ENCODE measurements around the gene TGFBR3L.
A peak's percentile ranks its signal among the peaks of the same experiment; 100 is the strongest.
"Not testable (repeated sequence)": the region's sequence is repeated elsewhere in the genome, so short reads cannot be mapped to it uniquely, and the experiment has no call there.

TGFBR3L gene

DNA sequence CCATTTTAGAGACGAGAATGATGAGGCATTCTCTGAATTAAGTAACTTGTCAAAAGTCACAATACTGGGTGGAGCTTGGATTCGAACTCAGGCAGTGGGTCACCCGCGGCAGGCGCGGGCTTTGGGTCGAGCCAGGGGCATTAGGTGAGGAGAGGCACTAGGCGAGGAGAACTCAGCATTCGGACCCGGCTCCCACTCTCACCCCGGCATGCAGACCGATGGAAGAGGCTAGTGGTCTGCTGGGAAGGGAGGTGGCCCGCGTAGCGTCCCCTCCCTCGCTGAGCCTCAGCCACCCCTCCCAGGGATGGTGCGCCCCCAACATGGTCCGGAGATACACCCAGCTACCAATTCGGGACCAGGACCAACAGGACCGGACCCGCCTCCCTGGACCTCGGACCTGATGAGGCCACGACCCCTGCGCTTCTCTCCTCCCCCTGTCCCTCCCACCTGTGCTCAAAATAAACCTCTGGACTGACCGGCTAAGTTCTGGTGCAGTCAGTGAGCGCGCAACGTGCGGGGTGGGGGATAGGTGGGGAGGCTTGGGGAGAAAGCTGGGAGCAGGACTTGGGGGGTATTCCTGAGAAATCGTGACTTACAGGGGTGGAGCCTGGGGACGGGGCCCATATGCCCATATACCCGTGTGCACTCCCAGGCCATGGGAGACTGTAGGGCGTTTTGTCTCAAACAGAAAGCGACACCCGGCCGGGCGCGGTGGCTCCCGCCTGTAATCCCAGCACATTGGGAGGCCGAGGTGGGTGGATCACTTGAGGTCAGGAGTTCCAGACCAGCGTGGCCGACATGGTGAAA lies 4.2 kb downstream of the TGFBR3L start:
- no peak for DNase-seq

DNA sequence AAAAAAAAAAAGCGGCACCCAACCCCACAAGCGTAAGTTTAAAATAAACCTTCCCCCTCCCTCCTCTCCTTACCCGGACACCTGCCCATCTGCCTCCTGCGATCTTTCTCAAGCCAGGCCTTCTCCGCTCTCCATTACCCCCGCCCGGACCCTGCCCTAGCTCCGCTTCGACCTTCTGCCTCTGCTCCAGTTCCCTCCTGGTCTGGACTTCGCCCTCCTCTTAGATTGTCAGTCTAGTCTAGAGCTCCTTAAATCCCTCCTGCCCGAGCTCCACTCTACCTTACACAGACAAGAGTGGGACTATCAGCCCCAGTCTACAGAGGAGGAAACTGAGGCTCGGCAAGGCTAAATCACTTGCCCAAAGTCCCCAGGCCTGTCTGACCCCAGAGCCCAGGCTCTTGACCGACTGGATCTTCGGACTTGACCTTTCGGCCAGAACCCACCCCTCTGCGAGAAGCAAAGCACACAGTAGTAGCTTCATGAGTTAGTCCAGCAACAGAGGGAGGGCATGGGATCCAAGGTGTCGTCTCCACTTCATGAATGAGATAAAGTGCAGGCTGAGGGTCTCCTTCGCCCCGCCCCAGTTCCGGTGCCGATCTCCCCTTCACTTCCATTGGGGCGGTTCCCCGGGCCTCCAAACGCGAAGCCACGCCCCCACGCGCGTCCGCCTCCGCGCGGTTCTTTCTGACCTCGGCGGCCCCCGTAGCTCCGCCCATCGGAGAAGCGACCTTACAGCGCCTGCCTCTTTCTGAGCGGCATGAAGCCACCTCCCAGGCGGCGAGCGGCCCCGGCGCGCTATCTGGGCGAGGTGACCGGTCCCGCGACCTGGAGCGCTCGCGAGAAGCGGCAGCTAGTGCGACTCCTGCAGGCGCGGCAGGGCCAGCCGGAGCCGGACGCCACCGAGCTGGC lies 5.2 kb downstream of the TGFBR3L start, which contains the start of gene SNAPC2:
Gene SNAPC2, plus strand, starts transcription at position 729 of the 909 bp plus-strand sequence. Its CDS starts 29 bp downstream, at position 758.
- DNase-seq, result peak; percentile 78

DNA sequence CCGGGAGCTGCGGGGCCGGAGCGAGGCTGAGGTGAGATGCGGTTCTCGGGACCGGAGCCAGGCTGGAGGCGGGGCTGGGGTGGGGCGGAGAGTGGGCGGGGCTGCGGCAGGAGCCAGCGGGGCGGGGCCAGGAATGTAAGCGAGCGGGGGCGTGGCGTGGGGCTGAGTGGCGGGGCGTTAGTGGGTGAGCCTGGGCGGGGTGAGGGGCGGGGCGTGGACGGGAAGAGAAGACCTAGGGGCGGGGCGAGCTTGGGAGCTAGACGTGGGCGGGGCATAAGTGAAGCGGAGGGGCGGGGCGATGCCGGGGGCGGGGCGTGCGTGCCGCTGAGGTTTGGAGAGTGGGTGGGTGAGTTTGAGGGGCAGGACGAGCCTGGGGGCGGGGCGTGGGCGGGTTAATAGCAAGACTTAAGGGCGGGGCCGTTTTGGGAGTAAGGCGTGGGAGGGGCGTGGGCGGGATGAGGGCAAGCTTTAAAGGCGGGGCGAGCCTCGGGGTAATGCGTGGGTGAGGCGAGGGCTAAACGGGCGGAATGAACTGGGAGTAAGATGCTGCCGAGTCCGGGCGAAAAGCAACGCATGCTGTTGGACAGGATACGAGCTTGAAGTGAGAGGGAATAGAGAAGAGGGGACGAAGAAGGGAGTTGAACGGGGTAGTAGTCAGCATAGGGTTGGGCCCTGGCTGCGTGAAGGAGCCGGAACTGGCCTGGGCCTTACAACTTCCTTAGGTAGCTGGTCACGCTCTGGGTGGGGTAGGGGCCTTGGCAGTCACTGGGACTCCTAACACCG lies 6.1 kb downstream of the TGFBR3L start:
- peak; percentile 80 for DNase-seq

DNA sequence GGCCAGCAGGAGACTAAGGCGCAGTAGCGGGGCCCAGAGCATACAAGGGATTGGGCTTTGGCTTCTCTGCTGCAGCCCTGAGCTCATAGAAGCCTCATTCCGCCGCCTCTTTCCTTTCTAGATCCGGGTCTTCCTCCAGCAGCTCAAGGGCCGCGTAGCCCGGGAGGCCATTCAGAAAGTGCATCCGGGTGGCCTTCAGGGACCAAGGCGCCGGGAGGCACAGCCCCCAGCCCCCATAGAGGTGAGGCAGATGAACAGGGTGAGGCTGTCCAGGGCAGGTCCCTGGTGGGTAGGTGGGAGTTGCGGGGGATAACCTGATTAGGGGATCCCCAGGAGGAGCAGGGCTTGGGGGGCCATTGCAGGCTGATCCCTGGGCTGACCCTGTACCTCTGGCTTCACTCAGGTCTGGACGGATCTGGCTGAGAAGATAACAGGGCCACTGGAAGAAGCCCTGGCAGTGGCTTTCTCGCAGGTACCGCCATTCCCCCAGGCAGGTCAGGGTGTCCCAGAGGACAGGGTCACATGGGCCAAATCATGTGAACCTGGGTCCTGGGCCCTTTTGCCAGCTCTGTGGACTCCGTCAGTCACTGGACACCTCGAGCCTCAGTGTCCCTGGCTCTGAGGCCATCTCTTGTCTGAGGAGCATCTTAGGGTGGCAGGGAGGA lies 6.8 kb downstream of the TGFBR3L start:
- DNase-seq, result no peak

DNA sequence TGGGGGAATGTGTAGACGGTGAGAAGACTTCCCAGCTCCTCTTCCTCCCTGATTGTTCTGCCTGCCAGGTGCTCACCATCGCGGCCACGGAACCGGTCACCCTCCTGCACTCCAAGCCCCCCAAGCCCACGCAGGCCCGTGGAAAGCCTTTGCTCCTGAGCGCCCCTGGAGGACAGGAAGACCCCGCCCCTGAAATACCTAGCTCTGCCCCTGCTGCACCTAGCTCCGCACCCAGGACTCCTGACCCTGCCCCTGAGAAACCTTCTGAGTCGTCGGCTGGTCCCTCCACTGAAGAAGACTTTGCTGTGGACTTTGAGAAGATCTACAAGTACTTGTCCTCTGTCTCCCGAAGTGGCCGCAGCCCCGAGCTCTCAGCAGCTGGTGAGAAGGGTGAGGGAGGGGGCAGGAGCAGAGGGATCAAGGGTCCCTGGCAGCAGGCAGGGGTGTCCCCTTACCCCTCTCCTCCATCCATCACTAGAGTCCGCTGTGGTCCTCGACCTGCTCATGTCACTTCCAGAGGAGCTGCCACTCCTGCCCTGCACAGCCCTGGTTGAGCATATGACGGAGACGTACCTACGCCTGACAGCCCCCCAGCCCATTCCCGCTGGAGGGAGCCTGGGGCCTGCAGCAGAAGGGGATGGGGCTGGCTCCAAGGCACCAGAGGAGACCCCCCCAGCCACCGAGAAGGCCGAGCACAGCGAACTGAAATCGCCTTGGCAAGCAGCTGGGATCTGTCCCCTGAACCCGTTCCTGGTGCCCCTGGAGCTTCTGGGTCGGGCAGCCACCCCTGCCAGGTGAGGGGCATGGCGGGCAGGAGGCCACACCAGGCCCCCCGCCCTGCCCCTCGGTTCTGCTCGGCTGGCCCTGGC lies 7.6 kb downstream of the TGFBR3L start:
- DNase-seq, result no peak

DNA sequence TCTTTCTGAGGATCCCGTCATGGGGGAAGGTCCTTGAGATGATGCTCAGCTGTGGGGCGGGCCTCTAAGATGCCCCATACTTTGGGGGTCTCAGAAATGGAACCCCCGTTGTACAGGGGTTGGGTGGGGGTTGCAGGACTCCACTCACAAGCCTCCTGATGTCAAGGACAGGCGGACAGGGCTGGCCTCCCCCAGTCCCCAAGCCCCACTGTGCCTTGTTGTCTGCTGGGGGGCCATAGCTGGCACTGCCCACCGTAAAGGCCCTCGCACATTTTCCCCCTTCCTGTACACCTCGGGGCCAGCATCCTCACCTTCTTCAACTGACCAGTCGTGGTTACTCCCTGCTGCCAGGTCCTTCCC lies 8.2 kb downstream of the TGFBR3L start:
- DNase-seq, result no peak

- no peak for DNase-seq
Observed at GRCh38 chr19:7923295-7924191, 8.9 kb downstream of the TGFBR3L start.

GRCh38 chr19:7924241-7924640 lies 9.6 kb downstream of the TGFBR3L start:
- no peak for DNase-seq

GRCh38 chr19:7924651-7925170 lies 10.1 kb downstream of the TGFBR3L start:
- DNase-seq, result no peak

DNA sequence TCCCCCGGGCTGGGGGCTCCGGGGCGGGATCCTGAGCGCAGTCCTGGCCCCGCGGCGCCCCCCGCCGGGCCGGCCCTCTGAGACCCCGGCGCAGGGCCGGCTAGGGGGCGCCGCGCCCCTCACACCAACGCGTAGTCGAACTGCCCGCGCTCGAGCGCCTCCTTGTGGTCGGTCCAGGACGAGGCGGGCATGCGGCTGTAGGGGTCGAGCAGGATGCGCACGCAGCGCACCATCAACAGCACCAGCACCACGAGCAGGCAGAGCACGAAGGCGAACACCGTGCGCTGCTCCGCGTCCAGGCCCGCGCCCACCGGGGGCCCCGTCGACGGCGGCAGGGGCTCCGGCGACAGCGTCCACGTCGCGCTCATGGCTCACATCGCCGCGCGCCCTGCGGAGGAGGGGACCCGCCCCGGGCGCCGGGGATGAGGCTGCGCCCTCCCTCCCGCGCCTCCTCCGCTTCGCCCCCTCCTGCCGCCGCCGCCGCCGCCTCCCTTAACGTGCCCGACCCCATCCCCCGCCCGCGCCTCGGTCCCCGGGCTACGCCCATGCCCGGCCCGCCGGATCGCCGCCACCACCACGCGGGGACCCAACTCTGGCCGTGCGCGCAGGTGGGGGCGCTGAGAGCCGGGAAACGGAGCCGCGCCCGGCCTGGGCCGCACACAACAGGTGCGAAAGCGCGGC lies 10.7 kb downstream of the TGFBR3L start:
- peak; percentile 32 for DNase-seq

DNA sequence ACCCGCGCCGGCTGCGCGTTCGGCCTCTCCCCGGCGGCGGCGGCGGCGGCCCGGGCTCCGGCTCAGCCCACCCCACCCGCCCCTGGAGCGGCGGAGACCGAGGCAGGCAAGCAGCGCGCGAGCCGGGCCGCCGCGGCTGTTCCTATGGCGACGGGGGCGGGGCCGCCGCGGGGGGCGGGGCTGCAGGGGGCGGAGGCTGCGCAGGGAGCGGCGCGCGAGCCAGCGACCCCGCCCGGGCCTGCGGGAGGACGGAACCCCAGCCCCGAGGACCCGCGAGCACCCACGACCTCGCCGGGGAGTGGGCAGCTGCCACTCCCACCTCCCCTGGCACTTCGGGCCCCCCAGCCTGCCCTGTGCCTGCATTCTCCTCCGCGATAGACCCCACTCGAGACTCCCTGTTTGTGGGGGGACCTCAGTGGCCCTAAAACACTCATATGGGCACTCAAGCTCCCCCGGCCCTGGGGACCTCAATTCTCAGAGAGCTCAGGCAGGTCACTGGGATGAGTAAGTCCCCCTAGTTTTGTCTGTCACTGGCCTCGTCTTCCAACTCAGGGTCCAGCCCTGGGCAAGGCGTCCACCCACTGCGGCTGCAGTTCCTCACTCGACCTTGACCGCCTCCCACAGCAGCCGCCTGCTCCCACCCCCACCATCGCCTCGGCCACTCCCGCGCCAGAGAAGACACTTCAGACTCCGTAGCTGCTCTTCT lies 11.5 kb downstream of the TGFBR3L start, which contains the start of gene CTXN1:
Gene CTXN1, minus strand, starts transcription at position 115 of the 706 bp plus-strand sequence. CDS start 597 bp downstream, outside the sequence.
- no peak for DNase-seq

DNA sequence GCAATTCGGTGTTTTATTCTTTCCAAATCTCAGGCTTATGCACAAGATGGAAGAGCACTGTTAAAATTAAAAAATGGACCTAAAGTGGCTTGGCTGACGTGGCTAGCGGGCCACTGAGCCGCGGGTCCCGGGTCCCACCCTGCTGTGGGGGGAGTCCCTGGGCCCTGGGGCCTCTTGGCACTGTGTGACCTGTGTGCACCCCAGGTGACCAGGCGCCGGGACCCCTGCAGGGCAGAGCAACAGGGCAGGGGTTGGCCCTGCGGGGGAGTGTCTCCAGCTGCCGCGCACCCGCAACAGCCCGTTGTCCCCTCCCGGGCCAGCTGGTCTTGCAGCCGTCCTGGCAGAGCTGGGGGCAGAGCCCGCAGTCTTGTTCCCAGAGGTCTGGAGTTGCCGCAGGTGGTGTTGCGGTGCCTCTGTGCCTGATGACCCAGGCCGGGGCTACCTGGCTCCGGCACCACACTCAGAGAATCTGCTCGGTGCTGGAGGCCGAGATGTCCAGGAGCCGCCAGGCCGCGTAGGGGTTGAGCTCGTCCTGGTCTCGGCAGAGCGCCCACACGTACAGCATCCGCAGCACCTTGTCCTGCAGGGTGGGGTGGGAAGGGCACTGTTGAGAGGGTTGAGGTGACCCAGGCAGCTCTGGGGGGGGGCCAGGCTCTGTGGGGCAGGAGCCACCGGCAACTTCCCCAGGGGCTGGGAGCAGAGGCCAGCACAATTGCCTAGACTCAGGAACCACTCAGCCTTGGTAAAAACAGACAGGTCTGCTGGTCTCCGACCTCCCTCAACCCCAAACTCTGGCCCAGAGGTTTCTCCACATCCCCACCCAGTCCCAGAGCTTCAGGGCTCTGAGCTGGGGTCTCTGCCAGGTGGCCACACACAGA lies 12.3 kb downstream of the TGFBR3L start:
- no peak for DNase-seq

GRCh38 chr19:7927605-7928333 lies 13.1 kb downstream of the TGFBR3L start:
- no peak for DNase-seq

- DNase-seq, result no peak
Observed at GRCh38 chr19:7928334-7928706, 13.7 kb downstream of the TGFBR3L start.

- DNase-seq, result no peak
Observed at GRCh38 chr19:7928741-7929701, 14.4 kb downstream of the TGFBR3L start.

GRCh38 chr19:7930030-7930429 lies 15.4 kb downstream of the TGFBR3L start:
- DNase-seq, result not testable (repeated sequence)
